ENCODE data around the gene RYR3.
"Not testable (repeated sequence)": the region's sequence is repeated elsewhere in the genome, so short reads cannot be mapped to it uniquely, and the experiment has no call there.

The RYR3 gene

GRCh38 chr15:33754242-33754641 is 443.5 kb downstream of the RYR3 start:
- FAIRE-seq, result no peak

GRCh38 chr15:33756961-33757360 is 446.2 kb downstream of the RYR3 start:
- DNase-seq (ENCODE audit: low spot score) (no peak), FAIRE-seq (no peak)

More at GRCh38 chr15:33754242-33754641, 443.5 kb downstream of the RYR3 start:
- DNase-seq (ENCODE audit: low spot score), result no peak

GRCh38 chr15:33757516-33758232 is 446.9 kb downstream of the RYR3 start:
- DNase-seq (ENCODE audit: low spot score) (no peak), FAIRE-seq (no peak)

- no peak for FAIRE-seq
- no peak for DNase-seq (ENCODE audit: low spot score)
These were observed 455.6 kb downstream of the RYR3 start for GRCh38 chr15:33766389-33766788.

GRCh38 chr15:33768670-33769190 is 458.0 kb downstream of the RYR3 start:
- FAIRE-seq (no peak), DNase-seq (ENCODE audit: low spot score) (no peak)

GRCh38 chr15:33773969-33774368 is 463.2 kb downstream of the RYR3 start:
- no peak for FAIRE-seq
- no peak for DNase-seq (ENCODE audit: low spot score)

- no peak for DNase-seq (ENCODE audit: low spot score)
- no peak for FAIRE-seq
These were observed 468.1 kb downstream of the RYR3 start for GRCh38 chr15:33778852-33779251.

- DNase-seq (ENCODE audit: low spot score), result no peak
- FAIRE-seq, result no peak
These were observed 469.4 kb downstream of the RYR3 start for GRCh38 chr15:33780011-33780768.

- no peak for DNase-seq (ENCODE audit: low spot score)
- FAIRE-seq, result no peak
These were observed 472.2 kb downstream of the RYR3 start for GRCh38 chr15:33782966-33783365.

- FAIRE-seq (no peak), DNase-seq (ENCODE audit: low spot score) (no peak)
These were observed 474.6 kb downstream of the RYR3 start for GRCh38 chr15:33785366-33785765.

GRCh38 chr15:33788906-33789540 is 478.3 kb downstream of the RYR3 start:
- no peak for FAIRE-seq
- peak; percentile 11 for DNase-seq (ENCODE audit: low spot score)

GRCh38 chr15:33794453-33794852 is 483.7 kb downstream of the RYR3 start:
- DNase-seq (ENCODE audit: low spot score) (no peak), FAIRE-seq (no peak)

GRCh38 chr15:33795070-33795469 is 484.3 kb downstream of the RYR3 start:
- DNase-seq (ENCODE audit: low spot score) (no peak), FAIRE-seq (no peak)

GRCh38 chr15:33797651-33798050 is 486.9 kb downstream of the RYR3 start:
- DNase-seq (ENCODE audit: low spot score) (no peak), FAIRE-seq (no peak)

- FAIRE-seq, result no peak
These were observed 491.2 kb downstream of the RYR3 start for GRCh38 chr15:33801954-33802353.

GRCh38 chr15:33807665-33808064 is 496.9 kb downstream of the RYR3 start:
- DNase-seq (ENCODE audit: low spot score), result no peak

More at GRCh38 chr15:33801954-33802353, 491.2 kb downstream of the RYR3 start:
- no peak for DNase-seq (ENCODE audit: low spot score)

GRCh38 chr15:33808720-33809457 is 498.1 kb downstream of the RYR3 start:
- DNase-seq (ENCODE audit: low spot score), result no peak

More at GRCh38 chr15:33807665-33808064, 496.9 kb downstream of the RYR3 start:
- FAIRE-seq, result no peak

GRCh38 chr15:33810073-33810595 is 499.4 kb downstream of the RYR3 start:
- FAIRE-seq, result no peak
- DNase-seq (ENCODE audit: low spot score), result no peak

More at GRCh38 chr15:33808720-33809457, 498.1 kb downstream of the RYR3 start:
- FAIRE-seq, result no peak

GRCh38 chr15:33810806-33811205 is 500.0 kb downstream of the RYR3 start:
- no peak for FAIRE-seq

GRCh38 chr15:33813891-33814290 is 503.1 kb downstream of the RYR3 start:
- FAIRE-seq, result no peak
- DNase-seq (ENCODE audit: low spot score), result no peak

More at GRCh38 chr15:33810806-33811205, 500.0 kb downstream of the RYR3 start:
- no peak for DNase-seq (ENCODE audit: low spot score)

- not testable (repeated sequence) for FAIRE-seq; DNase-seq (ENCODE audit: low spot score)
These were observed 508.7 kb downstream of the RYR3 start for GRCh38 chr15:33819499-33819898.
